CD4-positive, alpha-beta T cell (primary cell): ENCODE results near the gene YBX2. TPM values are rescaled to one million over a fixed set of nuclear protein-coding genes. Genes with fewer than 3 reads are reported as not detected.

Experiments
- ATAC-seq: fragments of 200-7000 bp; cut with Tn5 transposase; one replicate; pipeline ENCODE4 v1.10.0; 2022; ENCODE audit warnings: mild to moderate bottlenecking; ENCODE audit not compliant: poor library complexity
- CTCF ChIA-PET: fragments of 350-600 bp; sonication (Branson Sonifier 250); formaldehyde crosslinking; loops from one replicate; lab custom pipeline; 2021; ENCODE audit warnings: antibody characterized with exemption, inconsistent platforms; lab: Charles Lee
- POLR2A ChIA-PET: fragments of 350-600 bp; sonication (Branson Sonifier 250); formaldehyde crosslinking; loops from one replicate; lab custom pipeline; 2021; ENCODE audit warnings: antibody characterized with exemption, inconsistent platforms; lab: Charles Lee
- DNase-seq, 14 experiments: peaks; one replicate each; pipeline ENCODE4 v3.0.0-alpha.2; 2013 to 2020; ENCODE audit warnings: mixed read lengths in 2 of 14
- H3K27ac ChIP-seq, 2 donors: one replicate each; pipeline versions ENCODE4 v1.5.1 to v1.7.0; 2013; ENCODE audit warnings: low read length in 2 of 2, low read depth in 1 of 2, mild to moderate bottlenecking in 1 of 2
- H3K27me3 ChIP-seq, 2 experiments: 1 replicate in 1 of 2; 2 replicates in 1 of 2; pipeline versions ENCODE4 v1.6.1 to v1.7.0; 2013; ENCODE audit warnings: low read length in 2 of 2, control low read depth in 1 of 2, mild to moderate bottlenecking in 1 of 2, moderate library complexity in 1 of 2; ENCODE audit not compliant: insufficient read depth in 2 of 2, control insufficient read depth in 1 of 2
- H3K36me3 ChIP-seq: one replicate; pipeline ENCODE4 v1.6.1; 2013; ENCODE audit warnings: low read length, control low read depth; ENCODE audit not compliant: insufficient read depth
- H3K4me1 ChIP-seq: one replicate; pipeline ENCODE4 v1.6.1; 2013; ENCODE audit warnings: low read length, control low read depth; ENCODE audit not compliant: insufficient read depth
- H3K4me3 ChIP-seq: one replicate; pipeline ENCODE4 v1.5.1; 2013; ENCODE audit warnings: mild to moderate bottlenecking, low read length, moderate library complexity
- H3K9me3 ChIP-seq, 2 experiments: 1 replicate in 1 of 2; 2 replicates in 1 of 2; pipeline versions ENCODE4 v1.6.1 to v1.7.0; 2013; ENCODE audit warnings: low read length in 2 of 2, mild to moderate bottlenecking in 2 of 2, control low read depth in 1 of 2, moderate library complexity in 1 of 2; ENCODE audit not compliant: control insufficient read depth in 1 of 2, insufficient read depth in 1 of 2
- H3K27ac Mint-ChIP-seq: one replicate; pipeline ENCODE4 v1.8.0; 2020; ENCODE audit warnings: mixed read lengths
- H3K27me3 Mint-ChIP-seq: one replicate; pipeline ENCODE4 v1.8.0; 2021; ENCODE audit warnings: mixed read lengths
- H3K36me3 Mint-ChIP-seq: one replicate; pipeline ENCODE4 v1.8.0; 2021; ENCODE audit warnings: low read depth, mixed read lengths
- H3K4me1 Mint-ChIP-seq: one replicate; pipeline ENCODE4 v1.8.0; 2021; ENCODE audit warnings: low read depth, mixed read lengths
- H3K4me3 Mint-ChIP-seq: one replicate; pipeline ENCODE4 v1.8.0; 2020; ENCODE audit warnings: mild to moderate bottlenecking, mixed read lengths
- H3K9me3 Mint-ChIP-seq: one replicate; pipeline ENCODE4 v1.8.0; 2020; ENCODE audit warnings: mixed read lengths
- intact Hi-C, 2 experiments: fragments of 100-400 bp; cut with DNase I in 1 of 2; cut with micrococcal nuclease in 1 of 2; formaldehyde crosslinking; loops; one replicate each; pipeline versions ENCODE4 v1.15.1 to v1.9.0; 2023 to 2025; cut with DNase I, micrococcal nuclease
- total RNA-seq, 174 experiments: library from RNA in 2 of 174; stranded (reverse) in 2 of 174; gene quantifications; one replicate each; pipeline ENCODE4 v1.2.3 and lab custom pipeline; 2021 to 2026
- TF ChIP-seq, protein P1 (sequence below): fragments of 200-600 bp; IDR thresholded peaks from one replicate; pipeline ENCODE4 v1.8.0; 2022; ENCODE audit warnings: antibody characterized with exemption, mild to moderate bottlenecking

The YBX2 gene
- total RNA-seq, 2 experiments from 2014 or later = 0.56 TPM; not detected in 1

DNA sequence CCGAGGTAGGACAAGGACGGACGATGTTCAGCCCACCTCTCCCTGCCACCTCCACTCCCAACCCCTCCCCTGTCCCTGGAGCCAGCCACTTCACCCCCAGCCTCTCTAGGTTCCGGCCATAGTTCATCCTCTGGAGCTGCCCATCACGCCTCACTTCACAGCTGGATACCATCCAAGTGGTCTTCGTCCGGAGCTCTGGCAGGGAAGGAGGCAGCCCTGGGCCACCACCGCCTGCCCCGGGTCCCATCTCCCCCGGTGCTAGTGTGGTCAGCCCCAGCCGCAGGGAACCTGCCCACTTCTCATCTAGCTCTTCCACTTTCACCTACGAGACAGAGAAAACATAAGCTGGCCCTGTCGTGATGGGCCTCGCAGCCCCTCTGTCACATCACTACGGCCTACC, 27.0 kb upstream of the YBX2 start:
- H3K4me3 ChIP-seq = no peak overlapping the region
- peaks cover 76% of the 10 kb centered on the region for H3K36me3 Mint-ChIP-seq
- H3K27ac Mint-ChIP-seq = no peak overlapping the region
- TF ChIP-seq, protein P1, sequence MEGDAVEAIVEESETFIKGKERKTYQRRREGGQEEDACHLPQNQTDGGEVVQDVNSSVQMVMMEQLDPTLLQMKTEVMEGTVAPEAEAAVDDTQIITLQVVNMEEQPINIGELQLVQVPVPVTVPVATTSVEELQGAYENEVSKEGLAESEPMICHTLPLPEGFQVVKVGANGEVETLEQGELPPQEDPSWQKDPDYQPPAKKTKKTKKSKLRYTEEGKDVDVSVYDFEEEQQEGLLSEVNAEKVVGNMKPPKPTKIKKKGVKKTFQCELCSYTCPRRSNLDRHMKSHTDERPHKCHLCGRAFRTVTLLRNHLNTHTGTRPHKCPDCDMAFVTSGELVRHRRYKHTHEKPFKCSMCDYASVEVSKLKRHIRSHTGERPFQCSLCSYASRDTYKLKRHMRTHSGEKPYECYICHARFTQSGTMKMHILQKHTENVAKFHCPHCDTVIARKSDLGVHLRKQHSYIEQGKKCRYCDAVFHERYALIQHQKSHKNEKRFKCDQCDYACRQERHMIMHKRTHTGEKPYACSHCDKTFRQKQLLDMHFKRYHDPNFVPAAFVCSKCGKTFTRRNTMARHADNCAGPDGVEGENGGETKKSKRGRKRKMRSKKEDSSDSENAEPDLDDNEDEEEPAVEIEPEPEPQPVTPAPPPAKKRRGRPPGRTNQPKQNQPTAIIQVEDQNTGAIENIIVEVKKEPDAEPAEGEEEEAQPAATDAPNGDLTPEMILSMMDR = no peak
- POLR2A ChIA-PET = no interaction called here
- no peaks in the 10 kb centered on the region for H3K9me3 ChIP-seq
- H3K36me3 ChIP-seq = peaks cover 81% of the 10 kb centered on the region
- intact Hi-C loops = loop anchor here in 1 of 2 experiments (10.0 kb wide), 1 partner anchor 533 kb away; the partner anchor contains the start of genes CYB5D1, NAA38 and TMEM88
- H3K27me3 ChIP-seq = no peaks in the 10 kb centered on the region
- CTCF ChIA-PET = no interaction called here
- H3K27ac ChIP-seq = no peak overlapping the region
- H3K4me1 ChIP-seq = peaks cover 14% of the 10 kb centered on the region
- H3K9me3 Mint-ChIP-seq = no peaks in the 10 kb centered on the region
- DNase-seq = peak in 1 of 14 experiments; percentile 2
- no peaks in the 10 kb centered on the region for H3K27me3 Mint-ChIP-seq
- H3K4me1 Mint-ChIP-seq = peaks cover 4% of the 10 kb centered on the region
- no peak for ATAC-seq
- no peak overlapping the region for H3K4me3 Mint-ChIP-seq

- peaks cover 27% of the 10 kb centered on the region for H3K4me1 ChIP-seq
- peaks cover 68% of the 10 kb centered on the region for H3K36me3 ChIP-seq
- TF ChIP-seq, protein P1 = no peak
- H3K27ac ChIP-seq = no peak overlapping the region
- Mint-ChIP-seq H3K27me3 (no peaks in the 10 kb centered on the region), H3K27ac (peak overlapping the region; percentile 76), H3K4me1 (peaks cover 29% of the 10 kb centered on the region), H3K9me3 (no peaks in the 10 kb centered on the region), H3K36me3 (peaks cover 78% of the 10 kb centered on the region), H3K4me3 (peak overlapping the region; percentile 66)
- POLR2A ChIA-PET = no interaction called here
- no peaks in the 10 kb centered on the region for H3K9me3 ChIP-seq
- H3K27me3 ChIP-seq = no peaks in the 10 kb centered on the region
- CTCF ChIA-PET = no interaction called here
- no peak for DNase-seq
- no peak overlapping the region for H3K4me3 ChIP-seq
- intact Hi-C loops = loop anchor here in 1 of 2 experiments (5.0 kb wide), 1 partner anchor 369 kb away; the partner anchor contains the start of genes TP53 and WRAP53
- no peak for ATAC-seq
These were observed 23.9 kb upstream of the YBX2 start for GRCh38 chr17:7318121-7318860.

- Histone ChIP-seq H3K36me3 (peaks cover 68% of the 10 kb centered on the region), H3K9me3 (no peaks in the 10 kb centered on the region), H3K27me3 (no peaks in the 10 kb centered on the region), H3K4me1 (peaks cover 37% of the 10 kb centered on the region), H3K27ac (no peak overlapping the region), H3K4me3 (no peak overlapping the region)
- ATAC-seq (no peak), DNase-seq (peak in 1 of 14 experiments; percentile 27)
- peak overlapping the region; percentile 76 for H3K27ac Mint-ChIP-seq
- H3K9me3 Mint-ChIP-seq = no peaks in the 10 kb centered on the region
- intact Hi-C loops = loop anchor here in 1 of 2 experiments (1.0 to 5.0 kb wide), 2 partner anchors 11 to 370 kb away; partner anchors contain the start of genes TP53 and WRAP53
- H3K27me3 Mint-ChIP-seq = no peaks in the 10 kb centered on the region
- ChIA-PET CTCF (no interaction called here), POLR2A (no interaction called here)
- peaks cover 39% of the 10 kb centered on the region for H3K4me1 Mint-ChIP-seq
- peak overlapping the region; percentile 66 for H3K4me3 Mint-ChIP-seq
- H3K36me3 Mint-ChIP-seq = peaks cover 78% of the 10 kb centered on the region
- TF ChIP-seq, protein P1 = no peak
These were observed 22.8 kb upstream of the YBX2 start for GRCh38 chr17:7317161-7317803.
